ENCODE data around the gene GTF2A1L. TPM values are rescaled to one million over a fixed set of nuclear protein-coding genes. Genes with fewer than 3 reads are reported as not detected.
"Not testable (repeated sequence)": the region's sequence is repeated elsewhere in the genome, so short reads cannot be mapped to it uniquely, and the experiment has no call there.

Gene GTF2A1L
- polyA plus RNA-seq, 1 donor: 0.33 TPM

DNA sequence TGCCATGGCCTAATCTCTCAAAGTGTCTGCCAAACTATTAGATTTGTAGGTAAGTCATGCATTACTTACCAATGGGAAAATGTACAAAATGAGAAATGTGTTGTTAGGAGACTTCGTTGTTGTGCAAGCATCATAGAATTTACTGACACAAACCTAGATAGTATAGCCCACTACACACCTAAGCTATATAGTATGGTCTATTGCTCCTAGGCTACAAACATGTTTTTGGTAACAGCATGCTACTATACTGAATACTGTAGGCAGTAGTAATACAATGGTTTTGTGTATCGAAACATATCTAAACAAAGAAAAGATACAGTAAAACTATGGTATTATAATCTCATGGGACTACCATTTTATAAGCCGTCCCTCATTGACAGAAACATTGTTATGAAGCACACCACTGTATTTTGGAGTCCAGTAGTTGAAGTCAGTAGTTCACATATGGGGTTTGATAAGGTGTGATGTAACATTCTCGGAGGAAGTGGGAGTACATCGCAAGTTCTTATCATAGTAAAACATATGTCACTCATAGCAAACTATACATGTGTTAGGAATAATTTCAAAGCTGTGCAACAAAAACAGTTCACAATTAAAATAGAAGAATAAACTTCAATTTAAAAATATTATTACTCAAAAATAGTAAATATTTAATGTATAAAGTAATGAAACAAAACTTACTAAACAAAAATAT is 12.0 kb upstream of the GTF2A1L start:
- Histone ChIP-seq H3K9me3 (ENCODE audit: control insufficient read depth, low read depth, low read length) (no peaks in the 10 kb centered on the region), H3K4me3 (ENCODE audit: low read length) (no peak overlapping the region), H3K4me1 (ENCODE audit: control insufficient read depth, insufficient read depth, low read length) (no peaks in the 10 kb centered on the region), H3K27ac (ENCODE audit: low read length) (no peak overlapping the region), H3K36me3 (ENCODE audit: control insufficient read depth, insufficient read depth, low read length) (no peaks in the 10 kb centered on the region), H3K27me3 (ENCODE audit: control insufficient read depth, insufficient read depth, low read length) (no peaks in the 10 kb centered on the region)
- no peak for DNase-seq
- 100% methylated on average over 2 of the region's 5 CpGs for WGBS (ENCODE audit: insufficient coverage, low lambda C conversion rate)

DNA sequence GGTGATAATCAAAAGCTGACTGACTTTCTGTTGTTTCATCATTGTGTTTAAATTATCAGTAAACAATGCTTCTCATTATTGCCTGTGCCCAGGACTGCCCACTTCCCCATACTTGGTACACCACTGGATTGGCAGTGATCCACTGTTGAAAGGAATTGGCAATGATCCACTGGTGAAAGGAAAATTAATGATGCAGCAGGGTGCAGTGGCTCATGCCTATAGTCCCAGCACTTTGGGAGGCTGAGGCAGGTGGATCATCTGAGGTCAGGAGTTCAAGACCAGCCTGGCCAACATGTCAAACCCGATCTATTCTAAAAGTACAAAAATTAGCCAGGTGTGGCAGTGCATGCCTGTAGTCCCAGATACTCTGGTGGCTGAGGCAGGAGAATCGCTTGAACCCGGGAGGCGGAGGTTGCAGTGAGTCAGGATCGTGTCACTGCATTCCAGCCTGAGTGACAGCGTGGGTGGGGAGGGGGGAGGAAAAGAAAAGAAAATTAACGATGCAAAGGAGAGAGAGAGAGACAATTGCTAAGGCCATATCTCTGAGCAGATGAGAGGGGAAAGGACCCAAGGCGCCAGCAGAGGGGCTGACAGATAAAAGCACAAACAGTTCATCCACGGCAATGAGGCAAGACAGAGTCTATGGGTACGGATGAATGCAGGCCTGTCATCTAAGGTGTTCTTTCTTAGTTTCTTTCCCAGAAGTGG is 10.2 kb upstream of the GTF2A1L start:
- no peaks in the 10 kb centered on the region for H3K4me1 ChIP-seq (ENCODE audit: control insufficient read depth, insufficient read depth, low read length)
- WGBS (ENCODE audit: insufficient coverage, low lambda C conversion rate): 64% methylated on average over 6 of the region's 10 CpGs
- no peak for DNase-seq

DNA sequence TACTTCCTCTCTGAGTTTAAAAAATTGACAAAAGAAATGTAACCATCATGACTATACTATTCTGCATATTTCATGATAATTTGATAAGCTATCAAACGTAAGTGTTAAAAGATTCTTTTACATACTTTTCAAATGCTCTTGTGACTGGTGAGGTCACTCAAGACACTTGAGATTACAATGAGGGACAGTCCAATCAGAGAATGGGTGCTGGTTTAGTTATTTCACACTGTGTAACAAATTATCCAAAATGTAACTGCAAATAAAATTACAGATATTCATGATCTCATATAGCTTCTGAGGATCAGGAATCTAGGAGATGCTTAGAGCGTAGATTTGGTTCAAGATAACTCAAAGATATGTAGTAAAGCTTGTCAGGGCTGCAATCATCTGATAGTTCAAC is 4.4 kb upstream of the GTF2A1L start:
- peaks cover 10% of the 10 kb centered on the region for H3K9me3 ChIP-seq (ENCODE audit: control insufficient read depth, low read depth, low read length)
- H3K4me1 ChIP-seq (ENCODE audit: control insufficient read depth, insufficient read depth, low read length): no peaks in the 10 kb centered on the region
- H3K36me3 ChIP-seq (ENCODE audit: control insufficient read depth, insufficient read depth, low read length): no peaks in the 10 kb centered on the region
- peaks cover 2% of the 10 kb centered on the region for H3K27me3 ChIP-seq (ENCODE audit: control insufficient read depth, insufficient read depth, low read length)
- WGBS (ENCODE audit: insufficient coverage, low lambda C conversion rate): no CpG with 5 or more reads among the region's 2 CpGs
- H3K4me3 ChIP-seq (ENCODE audit: low read length): no peak overlapping the region
- H3K27ac ChIP-seq (ENCODE audit: low read length): no peak overlapping the region
- no peak for DNase-seq

More for the DNA sequence above, 10.2 kb upstream of the GTF2A1L start:
- Histone ChIP-seq H3K27me3 (ENCODE audit: control insufficient read depth, insufficient read depth, low read length) (no peaks in the 10 kb centered on the region), H3K27ac (ENCODE audit: low read length) (no peak overlapping the region), H3K4me3 (ENCODE audit: low read length) (no peak overlapping the region), H3K9me3 (ENCODE audit: control insufficient read depth, low read depth, low read length) (no peaks in the 10 kb centered on the region), H3K36me3 (ENCODE audit: control insufficient read depth, insufficient read depth, low read length) (no peaks in the 10 kb centered on the region)

DNA sequence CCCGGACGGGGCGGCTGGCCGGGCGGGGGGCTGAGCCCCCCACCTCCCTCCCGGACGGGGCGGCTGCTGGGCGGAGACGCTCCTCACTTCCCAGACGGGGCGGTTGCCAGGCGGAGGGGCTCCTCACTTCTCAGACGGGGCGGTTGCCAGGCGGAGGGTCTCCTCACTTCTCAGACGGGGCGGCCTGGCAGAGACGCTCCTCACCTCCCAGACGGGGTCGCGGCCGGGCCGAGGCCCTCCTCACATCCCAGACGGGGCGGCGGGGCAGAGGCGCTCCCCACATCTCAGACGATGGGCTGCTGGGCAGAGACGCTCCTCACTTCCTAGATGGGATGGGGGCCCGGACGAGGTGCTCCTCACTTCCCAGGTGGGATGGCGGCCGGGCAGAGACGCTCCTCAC is 3.1 kb upstream of the GTF2A1L start:
- not testable (repeated sequence) for H3K4me1 ChIP-seq (ENCODE audit: control insufficient read depth, insufficient read depth, low read length); DNase-seq; H3K27ac ChIP-seq (ENCODE audit: low read length); H3K4me3 ChIP-seq (ENCODE audit: low read length); H3K36me3 ChIP-seq (ENCODE audit: control insufficient read depth, insufficient read depth, low read length); H3K27me3 ChIP-seq (ENCODE audit: control insufficient read depth, insufficient read depth, low read length)
- no CpG with 5 or more reads among the region's 35 CpGs for WGBS (ENCODE audit: insufficient coverage, low lambda C conversion rate)
- peaks cover 10% of the 10 kb centered on the region for H3K9me3 ChIP-seq (ENCODE audit: control insufficient read depth, low read depth, low read length)

DNA sequence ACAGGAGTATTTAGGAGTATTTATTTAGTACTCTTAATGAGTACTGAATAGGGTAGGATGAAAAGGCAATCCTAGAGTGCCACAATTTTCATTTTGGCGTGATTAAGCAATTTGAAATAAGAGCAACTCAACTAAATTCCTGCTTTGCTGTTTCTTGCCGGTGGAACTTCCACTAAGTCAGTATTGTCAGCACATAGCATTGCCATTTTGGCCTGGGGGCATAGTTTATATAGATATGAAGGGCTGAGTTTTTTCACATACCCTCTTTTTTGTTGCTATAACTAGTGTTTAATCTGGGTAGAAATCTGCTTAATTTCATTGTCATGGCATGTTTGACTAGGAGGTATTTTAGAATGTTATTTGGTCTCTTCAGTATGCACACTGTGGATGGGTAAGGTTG is 1.9 kb downstream of the GTF2A1L start:
- Histone ChIP-seq H3K36me3 (ENCODE audit: control insufficient read depth, insufficient read depth, low read length) (no peaks in the 10 kb centered on the region), H3K4me3 (ENCODE audit: low read length) (no peak overlapping the region), H3K4me1 (ENCODE audit: control insufficient read depth, insufficient read depth, low read length) (no peaks in the 10 kb centered on the region), H3K27ac (ENCODE audit: low read length) (no peak overlapping the region), H3K27me3 (ENCODE audit: control insufficient read depth, insufficient read depth, low read length) (peaks cover 2% of the 10 kb centered on the region), H3K9me3 (ENCODE audit: control insufficient read depth, low read depth, low read length) (peaks cover 10% of the 10 kb centered on the region)
- WGBS (ENCODE audit: insufficient coverage, low lambda C conversion rate): no CpG with 5 or more reads among the region's 2 CpGs
- DNase-seq: no peak

DNA sequence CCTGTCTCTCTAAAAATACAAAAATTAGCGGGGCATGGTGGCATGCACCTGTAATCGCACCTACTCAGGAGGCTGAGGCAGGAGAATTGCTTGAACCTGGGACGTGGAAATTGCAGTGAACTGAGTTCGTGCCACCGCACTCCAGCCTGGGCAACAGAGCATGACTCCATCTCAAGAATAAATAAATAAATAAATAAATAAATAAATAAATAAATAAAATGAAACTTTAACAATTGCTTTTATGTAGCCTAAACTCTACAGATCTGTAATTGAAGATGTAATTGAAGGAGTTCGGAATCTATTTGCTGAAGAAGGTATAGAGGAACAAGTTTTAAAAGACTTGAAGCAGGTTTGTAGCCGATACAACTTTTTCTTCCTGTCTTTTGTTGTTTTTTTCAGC is 2.9 kb downstream of the GTF2A1L start:
- Histone ChIP-seq H3K36me3 (ENCODE audit: control insufficient read depth, insufficient read depth, low read length) (no peaks in the 10 kb centered on the region), H3K4me1 (ENCODE audit: control insufficient read depth, insufficient read depth, low read length) (no peaks in the 10 kb centered on the region), H3K9me3 (ENCODE audit: control insufficient read depth, low read depth, low read length) (no peaks in the 10 kb centered on the region), H3K4me3 (ENCODE audit: low read length) (no peak overlapping the region), H3K27me3 (ENCODE audit: control insufficient read depth, insufficient read depth, low read length) (peaks cover 2% of the 10 kb centered on the region), H3K27ac (ENCODE audit: low read length) (no peak overlapping the region)
- 85% methylated on average over 2 of the region's 7 CpGs for WGBS (ENCODE audit: insufficient coverage, low lambda C conversion rate)
- no peak for DNase-seq

DNA sequence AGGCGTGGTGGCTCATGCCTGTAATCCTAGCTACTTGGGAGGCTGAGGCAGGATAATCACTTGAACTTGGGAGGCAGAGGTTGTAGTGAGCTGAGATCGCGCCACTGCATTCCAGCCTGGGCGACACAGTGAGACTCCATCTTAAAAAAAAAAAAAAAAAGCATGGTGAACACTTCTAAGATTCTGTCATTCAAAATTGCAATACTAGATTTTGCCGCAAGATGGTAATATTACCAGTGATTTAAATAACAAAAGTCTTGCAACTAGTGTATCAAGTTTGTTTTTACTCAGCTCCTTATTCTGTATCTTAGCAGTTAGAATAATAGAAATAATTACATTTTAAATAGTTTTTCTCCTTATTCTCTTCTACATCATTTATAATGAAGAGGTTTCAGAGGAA is 5.0 kb downstream of the GTF2A1L start:
- H3K4me3 ChIP-seq (ENCODE audit: low read length); H3K9me3 ChIP-seq (ENCODE audit: control insufficient read depth, low read depth, low read length); H3K27ac ChIP-seq (ENCODE audit: low read length); H3K4me1 ChIP-seq (ENCODE audit: control insufficient read depth, insufficient read depth, low read length); H3K36me3 ChIP-seq (ENCODE audit: control insufficient read depth, insufficient read depth, low read length); H3K27me3 ChIP-seq (ENCODE audit: control insufficient read depth, insufficient read depth, low read length); DNase-seq: not testable (repeated sequence)
- WGBS (ENCODE audit: insufficient coverage, low lambda C conversion rate): 100% methylated on average over 1 of the region's 5 CpGs

DNA sequence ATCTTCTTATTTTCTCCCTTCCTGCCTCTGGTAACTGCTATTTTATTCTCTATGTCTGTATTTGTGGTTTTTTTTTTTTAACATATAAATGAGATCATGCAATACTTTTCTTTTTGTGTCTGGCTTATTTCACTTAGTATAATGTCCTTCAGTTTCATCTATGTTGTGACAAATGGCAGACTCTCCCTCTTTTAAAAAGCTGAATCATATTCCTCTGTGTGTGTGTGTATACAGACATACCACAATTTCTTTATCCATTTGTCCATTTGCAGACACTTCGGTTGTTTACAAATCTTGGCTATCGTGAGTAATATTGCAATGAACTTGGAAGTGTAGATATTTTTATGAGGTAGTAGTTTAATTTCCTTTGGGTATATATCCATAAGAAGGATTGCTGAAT is 7.0 kb downstream of the GTF2A1L start:
- Histone ChIP-seq H3K36me3 (ENCODE audit: control insufficient read depth, insufficient read depth, low read length) (no peaks in the 10 kb centered on the region), H3K9me3 (ENCODE audit: control insufficient read depth, low read depth, low read length) (peaks cover 3% of the 10 kb centered on the region), H3K4me3 (ENCODE audit: low read length) (no peak overlapping the region), H3K4me1 (ENCODE audit: control insufficient read depth, insufficient read depth, low read length) (no peaks in the 10 kb centered on the region), H3K27ac (ENCODE audit: low read length) (no peak overlapping the region), H3K27me3 (ENCODE audit: control insufficient read depth, insufficient read depth, low read length) (no peaks in the 10 kb centered on the region)
- DNase-seq: no peak
- no CpG with 5 or more reads among the region's 2 CpGs for WGBS (ENCODE audit: insufficient coverage, low lambda C conversion rate)

DNA sequence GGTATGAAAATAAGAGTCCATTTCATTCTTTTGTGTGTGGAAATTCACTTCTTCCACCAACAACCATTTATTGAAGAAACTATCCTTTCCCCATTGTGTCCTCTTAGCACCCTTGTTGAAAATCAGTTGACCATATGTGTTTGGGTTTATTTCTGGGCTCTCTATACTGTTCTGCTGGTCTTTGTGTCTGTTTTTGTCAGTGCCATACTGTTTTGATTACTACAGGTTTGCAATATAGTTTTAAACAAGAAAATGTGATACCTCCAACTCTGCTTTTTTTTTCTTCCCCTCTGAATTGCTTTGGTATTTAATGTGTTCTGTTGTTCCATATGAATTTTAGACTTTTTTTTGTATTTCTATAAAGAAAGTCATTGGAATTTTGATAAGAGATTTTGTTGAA is 8.4 kb downstream of the GTF2A1L start:
- Histone ChIP-seq H3K9me3 (ENCODE audit: control insufficient read depth, low read depth, low read length) (peaks cover 3% of the 10 kb centered on the region), H3K27me3 (ENCODE audit: control insufficient read depth, insufficient read depth, low read length) (no peaks in the 10 kb centered on the region), H3K36me3 (ENCODE audit: control insufficient read depth, insufficient read depth, low read length) (no peaks in the 10 kb centered on the region), H3K27ac (ENCODE audit: low read length) (no peak overlapping the region), H3K4me3 (ENCODE audit: low read length) (no peak overlapping the region), H3K4me1 (ENCODE audit: control insufficient read depth, insufficient read depth, low read length) (no peaks in the 10 kb centered on the region)
- DNase-seq: no peak

DNA sequence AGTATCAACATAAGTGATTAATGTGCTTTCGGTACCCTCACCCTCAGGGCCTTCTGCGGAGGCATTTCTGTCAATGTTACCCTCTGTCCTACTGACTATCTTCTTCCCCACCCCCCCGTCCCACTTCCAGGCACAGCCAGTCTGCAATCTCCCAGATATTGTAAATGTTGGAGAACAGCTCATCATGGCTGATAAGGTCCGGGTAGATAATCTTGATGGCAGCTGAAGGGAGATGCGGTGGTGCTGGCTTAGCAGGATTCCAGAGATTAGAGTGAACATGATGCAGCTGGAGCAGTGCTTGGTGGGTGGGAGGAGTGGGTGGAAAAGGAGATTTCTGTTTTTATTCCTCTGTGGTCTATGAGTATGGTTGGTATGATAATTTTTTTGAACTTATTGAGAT is 15.5 kb downstream of the GTF2A1L start:
- no peak for DNase-seq
- Histone ChIP-seq H3K36me3 (ENCODE audit: control insufficient read depth, insufficient read depth, low read length) (no peaks in the 10 kb centered on the region), H3K27ac (ENCODE audit: low read length) (no peak overlapping the region), H3K27me3 (ENCODE audit: control insufficient read depth, insufficient read depth, low read length) (no peaks in the 10 kb centered on the region), H3K4me3 (ENCODE audit: low read length) (no peak overlapping the region), H3K4me1 (ENCODE audit: control insufficient read depth, insufficient read depth, low read length) (no peaks in the 10 kb centered on the region), H3K9me3 (ENCODE audit: control insufficient read depth, low read depth, low read length) (no peaks in the 10 kb centered on the region)
- no CpG with 5 or more reads among the region's 5 CpGs for WGBS (ENCODE audit: insufficient coverage, low lambda C conversion rate)

DNA sequence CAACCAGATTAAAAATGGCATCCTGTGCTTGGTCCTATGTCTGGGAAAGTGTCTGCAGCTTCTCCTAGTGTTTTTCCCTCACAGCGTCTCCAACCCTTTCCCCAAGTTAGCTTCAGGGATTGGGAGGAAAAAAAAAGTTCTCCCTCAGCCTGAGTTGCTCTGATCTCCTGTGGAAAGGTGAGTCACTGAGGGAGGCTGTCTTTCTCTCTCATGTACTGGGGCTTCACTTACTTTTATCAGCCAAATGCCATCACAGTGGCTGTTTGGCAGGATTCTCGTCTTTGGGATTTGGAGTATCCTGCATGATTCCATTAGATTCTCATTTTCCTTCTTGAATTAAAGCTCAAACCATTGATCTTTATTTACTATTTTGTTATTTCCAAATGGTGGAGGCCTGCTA is 18.1 kb downstream of the GTF2A1L start:
- Histone ChIP-seq H3K36me3 (ENCODE audit: control insufficient read depth, insufficient read depth, low read length) (no peaks in the 10 kb centered on the region), H3K27me3 (ENCODE audit: control insufficient read depth, insufficient read depth, low read length) (no peaks in the 10 kb centered on the region), H3K27ac (ENCODE audit: low read length) (no peak overlapping the region), H3K4me1 (ENCODE audit: control insufficient read depth, insufficient read depth, low read length) (no peaks in the 10 kb centered on the region), H3K4me3 (ENCODE audit: low read length) (no peak overlapping the region), H3K9me3 (ENCODE audit: control insufficient read depth, low read depth, low read length) (no peaks in the 10 kb centered on the region)
- no peak for DNase-seq
- 71% methylated on average over 1 of the region's 2 CpGs for WGBS (ENCODE audit: insufficient coverage, low lambda C conversion rate)
